HG02973 (cell line): Measurements from ENCODE around the gene CDK19.
"Not testable (repeated sequence)": the region's sequence is repeated elsewhere in the genome, so short reads cannot be mapped to it uniquely, and the experiment has no call there.

Experiments
- ATAC-seq: cut with Tn5 transposase; IDR thresholded peaks from one replicate; pipeline ENCODE4 v1.9.1; 2021; ENCODE audit warnings: moderate library complexity; ENCODE audit not compliant: unreplicated experiment

The CDK19 gene

DNA sequence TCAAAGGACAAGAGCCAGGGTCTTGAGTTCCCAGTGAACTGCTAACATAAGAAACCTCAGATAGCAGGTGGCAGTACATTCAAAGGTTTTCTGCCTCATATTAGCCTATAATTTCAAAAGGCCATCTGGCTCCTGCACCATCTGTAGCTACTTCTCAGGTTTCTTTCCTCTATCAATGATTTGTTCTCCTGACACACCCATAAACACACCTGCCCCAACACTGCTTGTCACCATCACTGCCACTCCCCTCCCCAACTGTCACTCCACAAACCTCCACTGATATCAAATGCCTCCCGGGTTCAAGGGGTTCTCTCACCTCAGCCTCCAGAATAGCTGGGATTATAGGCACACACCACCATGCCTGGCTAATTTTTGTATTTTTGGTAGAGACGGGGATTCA lies 186.1 kb downstream of the CDK19 start:
- no peak for ATAC-seq

DNA sequence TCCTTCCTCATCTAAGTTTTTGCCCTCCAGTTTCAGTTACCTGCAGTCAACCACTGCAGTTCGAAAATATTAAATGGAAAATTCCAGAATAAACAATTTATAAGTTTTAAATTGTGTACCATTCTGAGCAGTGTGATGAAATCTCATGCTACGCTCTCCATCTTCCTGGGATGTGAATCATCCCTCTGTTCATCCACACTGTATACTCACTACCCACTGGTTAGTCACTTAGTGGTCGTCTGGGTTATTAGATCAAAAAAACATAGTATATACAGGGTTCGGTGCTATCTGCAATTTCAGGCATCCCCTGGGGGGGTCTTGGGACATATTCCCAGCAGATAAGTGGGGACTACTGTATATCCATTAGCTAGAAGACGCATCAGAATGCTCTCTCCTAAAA lies 186.9 kb downstream of the CDK19 start:
- ATAC-seq = no peak

DNA sequence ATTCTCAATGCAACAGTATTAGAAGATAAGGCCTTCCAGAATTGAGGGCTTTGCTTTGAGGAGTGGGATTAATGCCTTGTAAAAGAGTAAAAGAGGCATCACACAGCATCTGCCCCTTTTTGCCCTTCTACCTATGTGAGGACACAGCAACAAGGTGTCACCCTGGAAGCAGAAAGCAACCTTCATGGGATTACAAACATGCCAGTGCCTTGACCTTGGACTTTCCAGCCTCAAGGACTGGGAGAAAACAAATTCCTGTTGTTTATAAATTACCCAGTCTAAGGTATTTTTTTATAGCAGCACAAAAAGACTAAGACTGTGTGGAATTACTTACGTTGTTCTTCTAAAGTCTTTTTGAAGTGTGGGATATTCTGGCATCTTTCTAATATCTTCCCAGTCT lies 188.8 kb downstream of the CDK19 start:
- ATAC-seq = no peak

DNA sequence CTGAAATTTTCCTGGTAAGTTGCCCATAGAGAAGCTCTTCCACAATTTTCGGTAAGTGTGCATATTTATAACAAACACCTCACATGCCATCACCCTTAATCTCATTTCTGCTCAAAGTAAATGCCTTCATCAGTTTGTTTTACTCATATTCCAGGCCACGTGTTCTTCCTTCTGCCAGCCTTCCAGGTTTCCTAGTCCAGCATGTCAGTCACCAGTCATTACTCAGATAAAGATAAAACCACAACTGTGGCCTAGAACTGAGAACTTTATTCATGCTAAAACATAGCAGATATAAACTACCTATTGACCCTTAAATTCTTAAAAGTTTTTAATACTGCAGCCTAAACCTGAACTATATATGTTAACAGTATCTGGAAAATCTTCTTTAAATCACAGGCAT lies 189.4 kb downstream of the CDK19 start:
- ATAC-seq = no peak

DNA sequence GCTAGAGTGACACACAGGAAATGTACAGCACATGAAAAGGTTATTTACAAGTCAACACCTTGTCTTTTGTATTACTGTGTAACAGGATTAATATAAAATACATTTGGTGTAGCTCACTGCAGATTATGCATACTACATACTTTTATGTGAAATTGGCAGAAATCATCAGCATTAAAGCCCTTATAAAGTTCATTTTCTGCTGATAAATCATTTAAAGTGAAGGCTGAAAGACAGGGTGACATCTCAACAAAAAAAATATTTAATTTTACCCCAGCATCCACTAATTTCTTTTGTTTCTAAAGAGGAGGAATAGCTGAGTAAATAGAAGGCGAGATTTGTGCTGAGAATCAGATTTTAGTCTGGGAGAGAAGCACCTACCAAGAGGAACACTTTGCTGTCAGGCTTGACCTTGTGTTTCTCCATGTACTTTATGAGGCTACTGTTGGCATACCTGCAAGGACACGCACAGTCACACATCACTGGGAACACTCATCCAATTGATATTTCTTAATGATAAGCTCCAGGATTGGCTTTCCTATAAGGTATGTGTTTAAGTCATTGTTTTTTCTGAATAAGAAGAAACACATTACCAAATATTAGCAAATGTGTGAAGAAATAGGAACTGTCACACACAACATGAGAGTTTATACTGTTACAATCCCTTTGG lies 192.2 kb downstream of the CDK19 start:
- ATAC-seq = no peak

DNA sequence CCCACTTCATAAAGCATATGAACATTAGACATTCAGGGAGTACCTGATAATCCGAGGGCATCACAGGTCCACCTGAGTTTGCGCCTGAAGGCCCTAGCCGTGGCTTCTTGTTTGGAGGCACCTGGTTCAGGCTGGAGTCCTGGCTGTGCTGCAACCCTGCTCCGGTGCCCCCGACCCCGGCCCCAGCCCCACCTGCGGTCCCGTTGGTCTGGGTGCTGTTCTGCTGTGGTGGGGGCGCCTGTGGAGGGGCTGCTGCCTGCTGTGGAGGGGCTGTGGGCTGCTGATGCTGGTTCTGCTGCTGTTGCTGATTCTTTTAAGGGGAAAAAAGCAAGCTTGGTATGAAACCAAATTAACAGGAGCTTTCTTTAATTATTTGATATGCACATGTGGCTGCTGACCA lies 194.2 kb downstream of the CDK19 start:
- ATAC-seq = no peak

DNA sequence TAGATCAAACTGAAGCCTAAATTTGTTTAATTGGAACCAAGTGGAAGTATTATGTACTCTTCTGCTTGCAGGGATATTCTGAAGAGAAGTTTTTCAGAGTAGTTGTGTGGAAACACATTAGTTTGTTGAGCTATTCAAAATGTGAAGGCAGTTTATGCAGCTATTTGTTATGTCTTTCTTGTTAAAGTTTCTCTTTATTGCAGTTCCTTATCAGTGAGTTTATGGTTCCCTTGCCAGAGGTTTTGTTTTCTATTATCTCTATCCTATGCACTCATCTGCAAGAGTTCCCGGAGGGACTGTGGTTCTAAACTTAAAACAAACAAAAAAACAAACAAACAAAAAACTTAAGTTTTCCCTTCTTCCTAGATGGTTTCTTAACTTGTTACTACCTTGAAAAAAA lies 195.2 kb downstream of the CDK19 start:
- ATAC-seq = no peak

DNA sequence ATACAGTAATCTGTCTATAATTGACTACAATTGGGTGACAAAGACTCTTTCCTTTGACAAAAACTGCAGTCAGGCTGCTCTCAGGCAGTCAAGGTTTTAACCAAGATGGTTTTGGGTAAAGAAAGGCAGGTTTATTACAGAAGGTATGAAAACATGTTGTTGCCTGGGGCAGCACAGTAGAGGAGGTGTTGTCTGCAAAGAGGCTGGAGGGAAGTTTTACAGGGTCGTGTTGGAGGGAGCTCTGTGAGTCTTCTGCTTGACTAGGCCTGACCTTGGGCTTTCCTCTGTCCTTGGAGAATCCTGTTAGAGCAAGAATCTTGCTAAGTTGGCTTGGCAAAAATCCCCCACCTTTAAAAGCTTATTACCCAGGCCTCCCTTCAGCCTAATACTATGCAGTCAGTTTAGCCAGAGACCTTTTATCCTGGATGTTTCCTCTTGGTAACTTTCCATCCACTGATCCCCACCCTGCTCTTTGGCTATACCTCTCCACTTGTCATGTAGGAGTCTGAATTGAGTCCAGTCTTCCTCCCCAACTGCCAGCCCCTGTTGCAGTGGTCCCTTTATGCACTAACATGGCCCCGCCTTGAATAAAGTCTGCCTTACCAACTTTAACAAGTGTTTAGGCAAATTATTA lies 195.9 kb downstream of the CDK19 start:
- ATAC-seq = no peak

DNA sequence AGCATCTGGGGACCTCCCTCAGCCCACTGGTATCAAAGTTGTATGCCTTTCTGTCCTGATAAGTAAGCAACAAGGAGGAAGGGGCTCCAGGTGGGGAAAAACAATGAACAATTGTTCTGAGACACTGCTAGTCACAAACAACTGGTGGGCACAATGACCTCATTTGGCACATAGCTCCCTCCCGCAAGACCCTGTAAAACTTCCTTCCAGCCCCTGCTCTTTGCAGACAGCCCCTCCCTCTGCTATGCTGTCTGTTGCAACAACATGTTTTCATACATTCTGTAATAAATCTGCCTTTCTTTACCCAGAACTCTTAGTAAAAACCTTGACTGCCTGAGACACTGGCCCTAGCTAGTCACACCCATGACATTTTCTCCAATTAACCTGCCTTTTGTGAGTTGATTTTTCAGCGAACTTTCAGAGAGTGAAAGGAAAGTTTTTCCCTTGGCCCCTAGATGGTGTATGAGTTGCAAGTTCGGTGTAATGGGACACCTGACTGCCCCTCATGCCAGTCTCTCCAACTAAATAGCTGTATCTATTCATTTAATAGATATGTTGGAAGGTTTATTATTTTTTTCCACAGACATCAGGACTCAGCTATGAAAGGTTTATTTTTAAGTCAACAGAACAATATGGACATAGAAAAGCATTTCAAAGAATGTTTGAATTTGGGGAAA lies 196.5 kb downstream of the CDK19 start:
- no peak for ATAC-seq

DNA sequence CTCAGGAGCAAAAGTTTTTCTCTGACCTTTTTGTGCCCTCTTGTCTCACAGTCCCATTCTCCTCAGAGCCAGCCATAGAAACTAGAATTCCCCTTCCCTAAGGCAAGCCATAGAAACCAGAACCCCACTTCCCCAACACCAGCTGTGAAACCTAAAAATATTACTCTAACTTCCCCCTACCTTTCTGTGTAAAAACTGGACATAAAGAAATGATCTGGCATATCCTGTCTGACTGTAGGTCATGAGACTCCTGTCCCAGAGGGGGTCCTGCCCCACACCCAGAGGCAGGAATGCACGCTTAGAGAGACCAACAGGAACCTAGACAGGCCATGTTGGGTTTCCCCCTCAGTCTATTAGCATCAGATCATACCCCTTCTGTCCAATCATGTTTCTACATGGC lies 198.2 kb downstream of the CDK19 start:
- peak; percentile 82 for ATAC-seq

DNA sequence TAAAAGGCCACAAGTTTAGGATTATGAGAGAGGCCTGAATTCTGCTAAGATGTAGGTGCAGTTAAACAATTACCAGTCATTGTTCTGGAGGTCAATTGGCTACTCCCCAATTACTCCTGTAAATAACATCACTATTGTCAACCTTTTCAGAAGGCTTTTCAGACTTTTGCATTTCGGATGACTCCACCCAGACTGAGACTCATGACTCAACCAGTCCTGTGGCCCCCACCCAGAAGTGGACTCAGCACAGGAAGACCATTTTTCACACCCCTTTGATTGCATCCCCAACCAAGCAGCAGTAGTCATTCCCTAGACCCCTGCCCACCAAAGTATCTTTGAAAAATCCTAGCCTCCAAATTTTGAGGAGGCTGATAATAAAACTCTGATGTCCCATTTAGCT lies 199.5 kb downstream of the CDK19 start:
- ATAC-seq = no peak

DNA sequence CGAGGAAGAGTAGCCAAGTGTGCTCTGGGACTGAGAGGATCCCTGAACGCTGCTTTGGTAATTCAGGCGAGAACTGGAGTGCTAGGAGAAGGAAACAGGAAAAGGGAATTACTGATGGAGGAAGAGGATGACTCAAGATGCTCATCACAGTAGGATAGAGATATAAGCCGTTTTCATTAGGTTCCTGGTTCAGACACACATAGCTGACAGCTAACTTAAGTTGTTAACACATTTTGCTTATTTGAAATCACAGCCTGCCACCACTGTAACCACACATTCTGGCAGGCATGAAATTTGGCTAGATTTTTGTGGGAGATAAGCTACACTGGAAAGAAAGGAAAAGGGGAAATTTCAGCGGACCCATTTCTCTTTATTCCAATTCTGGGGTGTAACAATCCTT lies 200.7 kb downstream of the CDK19 start:
- no peak for ATAC-seq

DNA sequence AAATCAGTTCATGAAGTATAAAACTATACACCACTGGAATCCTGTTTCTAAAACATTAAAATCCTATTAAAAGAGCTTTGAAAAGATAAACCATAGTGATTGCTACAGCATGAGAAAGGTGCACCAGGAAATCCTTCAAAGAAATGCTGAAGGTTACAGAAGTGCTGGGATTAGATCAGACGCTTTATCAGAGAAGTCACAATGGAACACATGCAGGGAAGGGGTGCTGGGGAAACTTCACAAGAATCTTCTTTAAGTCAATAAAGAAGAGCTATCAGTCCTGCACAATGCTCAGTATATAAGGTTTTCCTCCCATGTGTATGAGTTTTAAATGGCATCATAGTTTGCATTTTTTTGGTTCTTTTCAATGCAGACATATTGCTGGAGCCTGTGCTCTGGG lies 201.2 kb downstream of the CDK19 start:
- ATAC-seq = no peak

DNA sequence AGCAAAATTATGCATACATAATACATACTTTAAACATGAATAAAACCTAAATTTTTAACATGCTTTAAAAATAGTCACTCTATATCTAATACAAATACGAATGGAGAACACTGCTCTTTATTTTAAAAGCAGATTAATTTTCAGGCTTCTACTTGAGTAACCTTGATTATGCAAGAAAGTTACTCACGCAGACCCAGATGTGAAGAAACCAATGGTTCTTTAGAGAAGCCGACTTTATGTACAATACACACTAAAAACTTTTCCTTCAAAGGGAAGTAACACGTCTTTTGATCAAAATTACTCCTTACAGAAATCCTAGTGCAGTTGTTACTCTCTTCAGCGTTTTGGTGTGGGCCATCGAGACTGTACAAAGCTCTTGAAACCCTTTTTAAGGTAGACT lies 201.9 kb downstream of the CDK19 start:
- no peak for ATAC-seq

DNA sequence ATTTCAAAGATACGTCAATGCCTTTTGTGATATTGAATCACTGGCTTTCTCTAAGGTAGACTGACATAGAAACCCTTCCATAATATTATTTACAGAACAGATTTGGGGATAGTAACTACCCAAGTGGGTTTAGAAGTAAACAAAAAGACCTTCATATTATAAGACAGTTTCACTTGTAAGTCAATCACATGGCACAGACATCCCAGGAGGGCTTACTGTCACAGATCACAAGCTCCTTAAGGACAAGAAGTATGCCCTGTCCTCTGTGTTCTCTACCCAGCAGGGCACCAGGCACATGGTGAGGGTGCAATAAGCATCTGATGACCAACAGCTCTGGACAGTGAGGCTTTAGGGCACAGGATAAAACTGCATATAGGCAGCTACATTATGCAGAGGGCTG lies 203.0 kb downstream of the CDK19 start:
- no peak for ATAC-seq

DNA sequence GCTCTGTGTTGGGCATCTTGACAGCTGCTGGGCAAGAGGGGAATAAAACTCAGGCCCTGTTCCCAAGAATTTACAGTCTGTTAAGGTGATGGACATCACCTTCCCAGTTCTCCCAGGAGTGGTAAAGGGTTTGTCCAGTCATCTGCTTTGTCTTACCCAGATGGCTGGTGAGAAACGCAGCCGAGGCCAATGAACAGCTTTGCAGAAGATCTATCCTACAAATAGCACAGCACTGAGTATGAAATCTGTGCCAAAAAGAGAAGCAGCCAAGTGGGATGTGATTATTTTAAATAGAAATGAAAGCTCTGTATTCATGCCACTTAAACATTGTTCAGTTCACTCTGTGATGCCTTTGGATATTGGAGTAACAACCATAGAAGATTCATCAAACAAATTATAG lies 206.2 kb downstream of the CDK19 start:
- ATAC-seq = no peak

DNA sequence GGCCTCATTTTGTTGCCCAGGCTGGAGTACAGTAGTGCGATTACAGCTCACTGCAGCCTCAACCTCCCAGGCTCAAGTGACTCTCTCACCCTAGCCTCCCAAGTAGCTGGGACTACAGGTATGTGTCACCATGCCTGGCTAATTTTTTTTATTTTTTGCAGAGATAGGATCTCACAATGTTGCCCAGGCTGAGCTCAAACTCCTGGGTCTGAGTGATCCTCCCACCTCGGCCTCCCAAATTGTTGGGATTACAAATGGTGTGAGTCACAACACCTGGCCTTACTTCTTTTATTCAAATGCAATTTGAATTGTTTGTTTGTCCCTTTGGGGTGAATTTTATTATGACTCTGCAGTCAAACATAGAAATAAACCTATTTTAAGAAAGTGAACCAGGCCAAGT lies 207.1 kb downstream of the CDK19 start:
- ATAC-seq = no peak

DNA sequence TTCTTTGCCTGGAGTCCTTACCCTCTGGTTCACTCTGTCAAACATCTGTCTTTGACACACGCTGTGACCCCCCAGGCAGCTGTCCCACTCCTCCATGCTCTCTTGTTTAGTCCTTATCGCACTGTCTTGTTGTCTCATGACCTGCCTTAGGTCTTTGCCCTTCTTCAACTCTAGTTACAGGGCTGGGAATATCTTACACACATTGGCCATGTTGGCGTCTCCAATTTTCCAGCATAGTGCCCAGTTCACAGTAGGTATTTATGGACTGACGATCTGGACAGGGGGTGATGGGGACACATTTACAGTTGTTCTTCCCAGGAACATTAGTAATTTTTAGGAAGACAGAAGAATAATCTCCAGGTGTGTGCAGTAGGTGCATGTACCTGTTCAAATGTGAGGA lies 209.1 kb downstream of the CDK19 start:
- ATAC-seq = no peak

DNA sequence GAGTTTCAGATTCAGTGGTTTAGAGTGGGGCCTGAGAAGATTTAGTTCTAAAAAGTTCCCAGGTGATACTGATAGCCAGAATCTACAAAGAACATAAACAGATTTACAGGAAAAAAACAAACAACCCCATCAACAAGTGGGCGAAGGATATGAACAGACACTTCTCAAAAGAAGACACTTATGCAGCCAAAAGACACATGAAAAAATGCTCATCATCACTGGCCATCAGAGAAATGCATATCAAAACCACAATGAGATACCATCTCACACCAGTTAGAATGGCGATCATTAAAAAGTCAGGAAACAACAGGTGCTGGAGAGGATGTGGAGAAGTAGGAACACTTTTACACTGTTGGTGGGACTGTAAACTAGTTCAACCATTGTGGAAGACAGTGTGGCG lies 214.6 kb downstream of the CDK19 start:
- ATAC-seq = not testable (repeated sequence)

DNA sequence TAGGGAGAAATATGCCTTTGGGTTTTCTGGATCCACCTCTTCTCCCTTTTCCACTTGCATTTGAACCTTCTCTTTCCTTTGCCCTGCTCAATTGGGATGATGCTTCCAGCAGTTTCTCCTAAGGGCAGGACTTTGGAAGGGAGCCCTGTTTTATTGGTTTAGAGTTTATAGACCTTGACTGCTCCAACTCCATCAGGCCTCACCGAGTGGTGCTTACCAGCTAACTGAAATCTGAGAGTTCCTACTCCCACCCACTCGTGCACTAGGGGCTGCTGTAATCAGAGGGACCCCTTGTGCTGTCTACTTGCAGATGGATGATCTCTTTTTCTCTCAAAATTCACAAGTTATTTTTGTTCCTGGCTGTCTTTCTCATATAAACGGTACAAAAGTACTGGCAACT lies 217.5 kb downstream of the CDK19 start:
- no peak for ATAC-seq

DNA sequence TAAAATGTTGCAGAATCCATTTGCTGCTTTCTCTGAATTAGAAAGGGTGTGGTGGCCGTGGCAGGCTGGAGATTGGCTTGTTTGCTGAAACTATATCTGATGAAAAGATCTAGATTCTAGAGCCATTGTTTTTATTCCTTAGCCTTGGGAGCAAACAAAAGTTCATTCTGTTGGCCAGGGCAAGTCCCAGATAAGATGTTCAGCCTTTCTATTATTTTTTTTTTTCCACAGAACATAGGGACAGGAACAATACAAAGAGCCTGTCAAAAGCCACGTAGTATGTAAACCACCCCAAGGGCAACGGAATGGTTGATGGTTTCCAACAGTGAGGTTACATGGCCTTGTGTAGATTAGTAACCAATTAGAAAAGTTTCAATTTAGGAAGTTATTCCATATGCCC lies 218.9 kb downstream of the CDK19 start:
- no peak for ATAC-seq

DNA sequence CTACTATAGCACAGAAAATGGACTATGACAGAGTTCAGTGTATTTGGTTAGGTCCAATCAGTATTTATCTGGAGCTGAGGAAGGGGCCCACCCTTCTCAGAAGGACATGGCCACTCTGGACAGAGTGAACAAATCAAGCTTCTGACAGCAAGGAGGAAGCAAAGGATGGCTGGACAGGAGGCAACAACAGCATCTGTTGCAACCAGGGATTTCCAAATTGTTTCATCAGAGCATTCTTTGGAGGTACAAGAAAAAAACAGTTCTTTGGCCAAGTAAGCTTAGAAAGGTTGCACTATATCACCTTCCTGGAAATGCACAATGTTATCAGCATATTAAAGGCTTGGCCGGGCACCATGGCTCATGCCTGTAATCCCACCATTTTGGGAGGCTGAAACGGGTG lies 220.2 kb downstream of the CDK19 start:
- no peak for ATAC-seq

DNA sequence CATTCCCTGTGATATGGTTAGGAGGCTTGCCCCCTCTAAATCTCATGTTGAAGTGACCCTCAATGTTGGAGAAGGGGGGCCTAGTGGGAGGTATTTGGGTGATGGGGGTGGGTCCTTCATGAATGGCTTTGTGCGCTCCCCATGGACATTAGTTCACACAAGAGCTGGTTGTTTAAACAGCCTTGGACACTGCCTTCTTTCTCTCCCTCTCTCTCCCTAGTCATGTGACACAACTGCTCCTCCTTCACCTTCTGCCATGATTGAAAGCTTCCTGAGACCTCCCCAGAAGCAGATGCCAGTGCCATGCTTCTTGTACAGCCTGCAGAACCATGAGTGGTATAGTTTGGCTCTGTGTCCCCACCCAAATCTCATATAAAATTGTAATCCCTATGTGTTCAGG lies 221.6 kb downstream of the CDK19 start:
- ATAC-seq = no peak
